Loucy (cell line): ENCODE measurements around the gene GAL3ST3.

Experiments used
- H2AFZ ChIP-seq: fragments of 200-600 bp; sonication (generic); 2 replicates; pipeline ENCODE4 v1.6.0; 2016; ENCODE audit warnings: antibody characterized with exemption, mild to moderate bottlenecking, low read length, moderate library complexity
- H3F3A ChIP-seq: fragments of 200-600 bp; 2 replicates; pipeline ENCODE4 v1.6.0; 2016; ENCODE audit warnings: antibody characterized with exemption, low read depth, mild to moderate bottlenecking
- H3K27me3 ChIP-seq: fragments of 200-600 bp; sonication (generic); 2 replicates; pipeline ENCODE4 v1.6.1; 2014; ENCODE audit warnings: low read length, mild to moderate bottlenecking; ENCODE audit not compliant: insufficient read depth, poor library complexity, severe bottlenecking
- H3K36me3 ChIP-seq: fragments of 200-600 bp; sonication (generic); 2 replicates; pipeline ENCODE4 v1.6.1; 2016; ENCODE audit warnings: low read length; ENCODE audit not compliant: insufficient read depth
- H3K4me1 ChIP-seq: fragments of 200-600 bp; sonication (generic); 2 replicates; pipeline ENCODE4 v1.5.1; 2014; ENCODE audit warnings: low read length, mild to moderate bottlenecking; ENCODE audit not compliant: insufficient read depth, poor library complexity, severe bottlenecking
- H3K4me2 ChIP-seq: fragments of 200-600 bp; sonication (generic); 2 replicates; pipeline ENCODE4 v1.6.0; 2014; ENCODE audit warnings: antibody characterized with exemption, low read length, low read depth, mild to moderate bottlenecking; ENCODE audit not compliant: poor library complexity, severe bottlenecking
- H3K4me3 ChIP-seq: fragments of 200-600 bp; sonication (generic); 2 replicates; pipeline ENCODE4 v1.5.1; 2014; ENCODE audit warnings: low read length, mild to moderate bottlenecking, mixed read lengths; ENCODE audit not compliant: poor library complexity, severe bottlenecking
- H3K79me2 ChIP-seq: fragments of 200-600 bp; sonication (generic); 2 replicates; pipeline ENCODE4 v1.6.1; 2014; ENCODE audit warnings: low read length; ENCODE audit not compliant: insufficient read depth
- H3K9ac ChIP-seq: fragments of 200-600 bp; sonication (generic); 2 replicates; pipeline ENCODE4 v1.6.0; 2014; ENCODE audit warnings: mild to moderate bottlenecking, low read depth, low read length, moderate library complexity; ENCODE audit not compliant: poor library complexity, severe bottlenecking
- H3K9me2 ChIP-seq: fragments of 200-600 bp; sonication (generic); replicated peaks from 2 replicates; pipeline ENCODE4 v1.6.1; 2016; ENCODE audit warnings: low read depth, low read length, mixed read lengths
- H3K9me3 ChIP-seq: fragments of 200-600 bp; sonication (generic); 2 replicates; pipeline ENCODE4 v1.6.1; 2014; ENCODE audit warnings: mild to moderate bottlenecking, antibody characterized with exemption, low read length, low read depth; ENCODE audit not compliant: insufficient read depth
- H4K20me1 ChIP-seq: fragments of 200-600 bp; sonication (generic); 2 replicates; pipeline ENCODE4 v1.6.0; 2014; ENCODE audit warnings: antibody characterized with exemption, low read length, mild to moderate bottlenecking; ENCODE audit not compliant: insufficient read depth, poor library complexity, severe bottlenecking
- EZH2phosphoT487 ChIP-seq: fragments of 200-600 bp; IDR thresholded peaks from 2 replicates; pipeline ENCODE4 v1.6.1; 2018; ENCODE audit warnings: antibody characterized with exemption, mild to moderate bottlenecking, moderate library complexity, borderline replicate concordance
- TF ChIP-seq, protein P1 (sequence below): fragments of 200-600 bp; sonication (generic); conservative IDR thresholded peaks from 2 replicates; pipeline ENCODE4 v1.5.1; 2014; ENCODE audit warnings: mild to moderate bottlenecking, antibody characterized with exemption, low read length

The GAL3ST3 gene

GRCh38 chr11:66015936-66016792 is 32.8 kb downstream of the GAL3ST3 start:
- Histone ChIP-seq H3K4me3 (no peak overlapping the region), H3K4me2 (no peak overlapping the region), H3K9me3 (no peaks in the 10 kb centered on the region), H3K27me3 (no peaks in the 10 kb centered on the region), H2AFZ (no peak overlapping the region), H4K20me1 (no peaks in the 10 kb centered on the region), H3K9me2 (no peaks in the 10 kb centered on the region), H3K79me2 (no peaks in the 10 kb centered on the region), H3K36me3 (no peaks in the 10 kb centered on the region), H3F3A (no peaks in the 10 kb centered on the region), H3K4me1 (peaks cover 7% of the 10 kb centered on the region), H3K9ac (no peak overlapping the region)
- TF ChIP-seq EZH2phosphoT487 = no peak
- TF ChIP-seq, protein P1, sequence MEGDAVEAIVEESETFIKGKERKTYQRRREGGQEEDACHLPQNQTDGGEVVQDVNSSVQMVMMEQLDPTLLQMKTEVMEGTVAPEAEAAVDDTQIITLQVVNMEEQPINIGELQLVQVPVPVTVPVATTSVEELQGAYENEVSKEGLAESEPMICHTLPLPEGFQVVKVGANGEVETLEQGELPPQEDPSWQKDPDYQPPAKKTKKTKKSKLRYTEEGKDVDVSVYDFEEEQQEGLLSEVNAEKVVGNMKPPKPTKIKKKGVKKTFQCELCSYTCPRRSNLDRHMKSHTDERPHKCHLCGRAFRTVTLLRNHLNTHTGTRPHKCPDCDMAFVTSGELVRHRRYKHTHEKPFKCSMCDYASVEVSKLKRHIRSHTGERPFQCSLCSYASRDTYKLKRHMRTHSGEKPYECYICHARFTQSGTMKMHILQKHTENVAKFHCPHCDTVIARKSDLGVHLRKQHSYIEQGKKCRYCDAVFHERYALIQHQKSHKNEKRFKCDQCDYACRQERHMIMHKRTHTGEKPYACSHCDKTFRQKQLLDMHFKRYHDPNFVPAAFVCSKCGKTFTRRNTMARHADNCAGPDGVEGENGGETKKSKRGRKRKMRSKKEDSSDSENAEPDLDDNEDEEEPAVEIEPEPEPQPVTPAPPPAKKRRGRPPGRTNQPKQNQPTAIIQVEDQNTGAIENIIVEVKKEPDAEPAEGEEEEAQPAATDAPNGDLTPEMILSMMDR = no peak

DNA sequence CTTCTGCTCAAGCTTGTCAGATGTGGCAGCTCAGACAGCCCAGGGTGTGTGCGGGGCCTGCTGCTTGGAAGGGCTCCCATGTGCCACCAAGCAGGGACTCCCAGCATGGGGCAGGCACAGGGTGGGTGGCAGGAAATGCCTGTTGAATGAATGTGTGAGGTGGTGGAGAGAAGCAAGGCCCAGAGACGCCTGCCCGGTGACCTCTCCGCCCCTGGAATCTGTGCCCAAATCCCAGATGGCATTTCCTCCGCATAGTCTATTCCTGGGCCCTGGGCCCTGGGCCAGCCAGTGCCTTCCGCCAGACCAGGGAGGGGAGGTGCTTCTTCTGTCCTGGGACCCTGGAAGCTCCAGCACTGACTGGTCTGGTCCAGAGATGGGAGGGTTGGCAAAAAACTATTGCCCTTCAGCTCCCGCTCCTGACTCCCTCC is 33.5 kb downstream of the GAL3ST3 start:
- no peaks in the 10 kb centered on the region for H3K9me3 ChIP-seq
- no peak overlapping the region for H3K4me2 ChIP-seq
- H3K9me2 ChIP-seq = no peaks in the 10 kb centered on the region
- no peak for TF ChIP-seq EZH2phosphoT487
- TF ChIP-seq, protein P1 = no peak
- no peaks in the 10 kb centered on the region for H3F3A ChIP-seq
- no peaks in the 10 kb centered on the region for H3K79me2 ChIP-seq
- H3K4me3 ChIP-seq = no peak overlapping the region
- H3K36me3 ChIP-seq = no peaks in the 10 kb centered on the region
- no peaks in the 10 kb centered on the region for H3K27me3 ChIP-seq
- peaks cover 5% of the 10 kb centered on the region for H3K4me1 ChIP-seq
- no peaks in the 10 kb centered on the region for H4K20me1 ChIP-seq
- no peak overlapping the region for H3K9ac ChIP-seq
- no peak overlapping the region for H2AFZ ChIP-seq

GRCh38 chr11:66014804-66015453 is 34.0 kb downstream of the GAL3ST3 start:
- H4K20me1 ChIP-seq = no peaks in the 10 kb centered on the region
- H3K4me3 ChIP-seq = no peak overlapping the region
- no peaks in the 10 kb centered on the region for H3K79me2 ChIP-seq
- H3K4me2 ChIP-seq = no peak overlapping the region
- no peaks in the 10 kb centered on the region for H3K9me3 ChIP-seq
- H3K36me3 ChIP-seq = no peaks in the 10 kb centered on the region
- H3K9me2 ChIP-seq = no peaks in the 10 kb centered on the region
- no peaks in the 10 kb centered on the region for H3K27me3 ChIP-seq
- H3K9ac ChIP-seq = no peak overlapping the region
- no peak overlapping the region for H2AFZ ChIP-seq
- H3F3A ChIP-seq = no peaks in the 10 kb centered on the region
- TF ChIP-seq, protein P1 = no peak
- TF ChIP-seq EZH2phosphoT487 = no peak
- no peaks in the 10 kb centered on the region for H3K4me1 ChIP-seq
